Stimulated activated CD8-positive, alpha-beta memory T cell treated with anti-CD3 and anti-CD28 coated beads, Interleukin-2, amount 100 ng/mL, for 1 hour (primary cell): ENCODE results near the gene TSKU.
"Not testable (repeated sequence)": the region's sequence is repeated elsewhere in the genome, so short reads cannot be mapped to it uniquely, and the experiment has no call there.

Experiments used
- DNase-seq, 2 donors: peaks; one replicate each; pipeline ENCODE4 v3.0.0-alpha.2; 2020; ENCODE audit warnings: low read depth in 2 of 2

TSKU gene

GRCh38 chr11:76788661-76789442 lies 5.7 kb downstream of the TSKU start:
- no peak for DNase-seq

DNA sequence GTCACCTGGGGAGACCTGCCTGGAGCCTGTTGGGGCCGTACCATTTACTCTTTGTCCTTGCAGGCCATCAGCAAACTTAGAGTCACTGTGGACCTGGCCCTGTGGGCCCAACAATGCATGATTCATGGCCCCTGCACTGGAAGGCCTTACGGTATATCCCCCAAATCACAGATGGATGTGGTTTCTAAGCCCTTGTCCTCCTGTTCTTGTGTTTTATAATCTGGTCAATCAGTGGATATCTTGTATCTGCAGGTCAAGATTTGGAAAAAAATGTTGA lies 6.2 kb downstream of the TSKU start:
- no peak for DNase-seq

DNA sequence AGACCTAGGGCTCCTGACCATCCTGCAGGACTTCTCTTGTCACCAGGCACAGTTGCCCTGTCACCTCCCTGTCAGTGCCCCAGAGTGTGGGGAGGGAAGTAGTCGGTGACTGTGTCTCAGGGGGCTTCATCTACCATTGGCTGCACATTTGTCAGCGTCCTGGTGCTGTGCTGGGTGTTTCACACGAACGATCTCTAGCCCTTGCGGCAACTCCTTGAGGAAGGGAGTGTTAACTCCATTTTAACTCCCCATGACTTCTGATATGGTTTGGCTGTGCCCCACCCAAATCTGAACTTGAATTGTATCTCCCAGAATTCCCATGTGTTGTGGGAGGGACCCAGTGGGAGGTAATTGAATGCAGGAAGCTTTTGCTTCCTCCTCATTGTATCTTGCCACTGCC lies 7.1 kb downstream of the TSKU start:
- DNase-seq = no peak

GRCh38 chr11:76791002-76791770 lies 8.0 kb downstream of the TSKU start:
- not testable (repeated sequence) for DNase-seq

DNA sequence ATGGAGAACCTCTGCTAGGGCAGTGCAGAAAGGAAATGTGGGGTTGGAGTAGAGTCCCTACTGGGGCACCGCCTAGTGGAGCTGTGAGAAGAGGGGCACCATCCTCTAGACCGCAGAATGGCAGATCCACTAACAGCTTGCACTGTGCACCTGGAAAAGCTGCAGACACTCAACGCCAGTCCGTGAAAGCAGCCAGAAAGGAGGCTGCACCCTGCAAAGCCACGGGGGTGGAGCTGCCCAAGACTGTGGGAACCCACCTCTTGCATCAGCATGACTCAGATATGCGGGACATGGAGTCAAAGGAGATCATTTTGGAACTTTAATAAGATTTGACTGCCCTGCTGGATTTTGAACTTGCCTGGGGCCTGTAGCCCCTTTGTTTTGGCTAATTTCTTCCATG lies 8.7 kb downstream of the TSKU start:
- no peak for DNase-seq

DNA sequence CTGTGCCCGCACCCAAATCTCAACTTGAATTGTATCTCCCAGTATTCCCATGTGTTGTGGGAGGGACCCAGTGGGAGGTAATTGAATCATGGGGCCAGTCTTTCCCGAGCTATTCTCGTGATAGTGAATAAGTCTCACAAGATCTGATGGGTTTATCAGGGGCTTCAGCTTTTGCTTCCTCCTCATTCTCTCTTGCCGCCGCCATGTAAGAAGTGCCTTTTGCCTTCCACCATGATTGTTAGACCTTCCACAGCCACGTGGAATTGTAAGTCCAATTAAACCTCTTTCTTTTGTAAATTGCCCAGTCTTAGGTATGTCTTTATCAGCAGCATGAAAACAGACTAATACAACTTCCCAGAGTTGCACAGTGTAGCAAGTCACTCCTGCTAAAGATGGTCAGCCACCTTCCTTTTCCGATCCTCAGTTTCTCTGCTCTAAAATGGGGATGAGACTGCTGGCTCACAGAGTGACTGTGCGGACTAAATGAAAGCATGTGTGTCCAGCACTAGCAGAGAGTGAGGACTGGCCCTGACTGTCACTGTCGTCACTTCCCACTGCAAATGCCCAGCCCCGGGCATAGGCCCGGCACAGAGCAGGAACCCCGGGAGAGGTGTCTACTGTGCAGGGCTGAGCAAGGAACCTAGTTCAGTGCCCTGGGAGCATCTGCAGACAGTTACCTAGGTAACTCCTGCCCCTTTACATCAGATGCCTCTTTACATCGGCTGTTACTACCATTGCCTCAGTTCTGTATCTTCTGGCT lies 9.5 kb downstream of the TSKU start:
- no peak for DNase-seq

GRCh38 chr11:76793391-76794291 lies 10.5 kb downstream of the TSKU start:
- no peak for DNase-seq

DNA sequence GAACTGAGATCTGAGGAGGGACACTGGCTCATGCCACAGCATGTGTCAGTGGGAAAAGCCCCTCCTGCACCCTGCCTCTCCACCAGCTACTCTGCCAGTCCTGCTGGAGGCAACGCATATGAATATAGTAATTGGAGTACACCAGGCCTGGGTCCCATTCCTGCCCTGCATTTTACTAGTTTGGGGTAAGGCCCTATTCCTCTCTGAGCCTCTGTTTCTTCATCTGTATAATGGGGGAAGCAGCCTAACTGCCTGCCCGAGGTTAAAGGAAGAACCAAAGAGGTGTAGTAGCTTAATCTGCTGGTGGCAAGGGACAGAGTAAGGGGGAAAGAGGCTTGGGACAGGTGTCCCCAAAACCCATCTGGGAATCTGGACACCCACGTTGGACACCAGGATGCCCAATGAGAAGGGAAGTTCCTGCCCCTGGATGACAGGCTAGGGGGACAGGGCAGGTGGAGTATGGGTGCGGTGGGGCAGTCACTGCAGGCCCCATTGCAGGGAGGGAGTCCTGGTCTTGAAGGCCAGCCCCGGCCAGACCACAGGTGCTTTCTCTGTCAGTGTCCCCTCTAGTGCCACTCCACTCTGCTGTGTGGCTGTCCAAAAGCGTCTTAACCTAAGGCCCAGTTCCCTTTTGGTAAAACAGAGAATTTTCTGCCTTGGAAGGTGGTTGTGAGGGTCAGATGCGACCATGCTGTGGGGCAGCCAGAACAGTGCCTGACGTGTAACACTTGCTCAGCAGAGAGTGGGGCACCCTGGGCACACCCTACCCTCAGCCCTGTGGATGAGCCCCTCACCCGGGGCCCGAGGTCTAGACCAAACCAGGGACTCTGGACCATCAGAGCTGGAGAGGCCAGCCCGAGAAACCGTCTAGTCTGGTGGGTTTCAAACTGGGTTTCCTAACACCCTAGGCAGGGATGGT lies 11.5 kb downstream of the TSKU start:
- DNase-seq = no peak

DNA sequence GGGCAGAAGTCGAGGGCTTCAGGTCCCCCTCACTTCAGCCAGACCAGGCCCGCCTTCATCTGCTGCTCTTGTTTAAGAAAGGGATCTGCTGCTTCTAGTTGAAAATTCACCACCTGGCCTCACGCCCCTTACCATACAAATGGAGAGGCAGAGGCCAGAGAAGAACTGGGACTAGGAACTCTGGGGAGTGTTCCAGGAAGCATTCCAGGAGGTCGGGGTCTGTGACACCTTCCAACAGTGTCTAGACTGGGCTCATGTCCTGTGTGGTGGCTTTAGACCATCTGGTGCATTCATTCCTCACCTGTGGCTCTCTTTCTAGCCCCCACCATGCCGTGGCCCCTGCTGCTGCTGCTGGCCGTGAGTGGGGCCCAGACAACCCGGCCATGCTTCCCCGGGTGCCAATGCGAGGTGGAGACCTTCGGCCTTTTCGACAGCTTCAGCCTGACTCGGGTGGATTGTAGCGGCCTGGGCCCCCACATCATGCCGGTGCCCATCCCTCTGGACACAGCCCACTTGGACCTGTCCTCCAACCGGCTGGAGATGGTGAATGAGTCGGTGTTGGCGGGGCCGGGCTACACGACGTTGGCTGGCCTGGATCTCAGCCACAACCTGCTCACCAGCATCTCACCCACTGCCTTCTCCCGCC lies 12.3 kb downstream of the TSKU start:
- no peak for DNase-seq

DNA sequence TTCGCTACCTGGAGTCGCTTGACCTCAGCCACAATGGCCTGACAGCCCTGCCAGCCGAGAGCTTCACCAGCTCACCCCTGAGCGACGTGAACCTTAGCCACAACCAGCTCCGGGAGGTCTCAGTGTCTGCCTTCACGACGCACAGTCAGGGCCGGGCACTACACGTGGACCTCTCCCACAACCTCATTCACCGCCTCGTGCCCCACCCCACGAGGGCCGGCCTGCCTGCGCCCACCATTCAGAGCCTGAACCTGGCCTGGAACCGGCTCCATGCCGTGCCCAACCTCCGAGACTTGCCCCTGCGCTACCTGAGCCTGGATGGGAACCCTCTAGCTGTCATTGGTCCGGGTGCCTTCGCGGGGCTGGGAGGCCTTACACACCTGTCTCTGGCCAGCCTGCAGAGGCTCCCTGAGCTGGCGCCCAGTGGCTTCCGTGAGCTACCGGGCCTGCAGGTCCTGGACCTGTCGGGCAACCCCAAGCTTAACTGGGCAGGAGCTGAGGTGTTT lies 12.8 kb downstream of the TSKU start:
- no peak for DNase-seq

- no peak for DNase-seq
These were observed 13.5 kb downstream of the TSKU start for GRCh38 chr11:76796511-76797198.

GRCh38 chr11:76797341-76798201 lies 14.4 kb downstream of the TSKU start:
- DNase-seq = no peak

GRCh38 chr11:76798202-76798581 lies 15.0 kb downstream of the TSKU start:
- no peak for DNase-seq

DNA sequence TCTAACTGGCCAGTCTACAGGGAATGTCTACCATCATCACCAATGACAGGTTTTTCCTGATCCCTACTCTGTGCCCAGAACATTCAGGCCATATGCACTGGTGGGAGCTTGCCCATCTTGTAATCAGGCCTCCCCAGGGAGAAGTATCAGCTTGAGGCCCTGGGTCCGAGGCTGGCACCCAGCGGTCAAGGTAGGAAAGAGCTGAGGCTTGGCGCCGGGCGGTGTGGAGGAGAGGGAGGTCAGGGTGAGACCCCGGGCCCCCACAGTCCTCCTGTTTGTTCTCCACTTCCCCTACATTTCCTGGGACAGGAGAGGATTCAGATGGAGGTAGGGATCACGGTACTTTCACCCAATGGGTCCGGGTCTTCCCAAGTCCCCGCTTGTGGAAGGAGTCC lies 15.5 kb downstream of the TSKU start:
- no peak for DNase-seq

DNA sequence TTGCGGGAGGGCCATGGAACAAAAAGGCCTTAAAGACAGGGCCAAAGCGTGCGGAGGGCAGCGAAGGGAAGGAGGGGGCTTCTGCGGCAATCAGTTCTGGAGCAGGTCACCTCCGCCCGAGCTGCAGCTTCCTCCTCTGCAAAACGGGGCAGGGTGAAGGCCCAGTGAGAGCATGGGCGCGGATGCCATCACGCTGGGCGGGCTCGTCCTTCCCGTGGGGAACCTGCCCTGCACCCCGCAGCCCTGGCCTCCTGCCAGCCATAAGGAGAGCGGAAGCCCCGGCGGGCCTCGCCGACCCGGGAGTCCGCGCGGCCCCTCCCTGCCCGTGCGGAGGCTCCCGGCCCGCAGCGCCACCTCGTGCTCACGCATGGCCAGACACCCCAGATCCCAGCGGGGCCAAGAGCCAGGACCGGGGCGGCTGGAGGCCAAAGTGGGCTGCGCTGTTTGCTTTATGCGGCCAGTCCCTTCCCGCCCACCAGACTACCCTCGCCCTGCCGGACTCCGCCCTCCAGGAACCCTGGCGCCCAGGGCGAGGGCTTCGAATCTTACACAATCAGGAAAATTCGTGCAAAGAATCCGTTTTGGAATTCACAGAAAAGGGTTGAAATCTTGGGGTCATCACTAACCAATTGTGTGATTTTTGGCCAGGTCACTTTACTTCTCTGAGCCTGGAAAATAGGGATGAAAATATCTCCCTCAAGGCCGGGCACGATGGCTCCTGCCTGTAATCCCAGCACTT lies 16.1 kb downstream of the TSKU start:
- peak; percentile 32 to 60 for DNase-seq

- DNase-seq = no peak
These were observed 17.5 kb downstream of the TSKU start for GRCh38 chr11:76800466-76801200.

- DNase-seq = no peak
These were observed 18.1 kb downstream of the TSKU start for GRCh38 chr11:76801225-76801624.
